ENCODE results near the gene STRN.
"Not testable (repeated sequence)": the region's sequence is repeated elsewhere in the genome, so short reads cannot be mapped to it uniquely, and the experiment has no call there.

STRN gene

GRCh38 chr2:36912695-36913094 lies 53.6 kb downstream of the STRN start:
- in situ Hi-C loops (cut with MboI; ENCODE audit: low sequenced_read_pairs): no loop called here

GRCh38 chr2:36911012-36911411 lies 55.3 kb downstream of the STRN start:
- in situ Hi-C loops (cut with MboI; ENCODE audit: low sequenced_read_pairs): no loop called here

- in situ Hi-C loops (cut with MboI; ENCODE audit: low sequenced_read_pairs): no loop called here
Observed at GRCh38 chr2:36906277-36906676, 60.1 kb downstream of the STRN start.

GRCh38 chr2:36904636-36905035 lies 61.7 kb downstream of the STRN start:
- in situ Hi-C loops (cut with MboI; ENCODE audit: low sequenced_read_pairs): no loop called here

- in situ Hi-C loops (cut with MboI; ENCODE audit: low sequenced_read_pairs): no loop called here
Observed at GRCh38 chr2:36902385-36903120, 63.8 kb downstream of the STRN start.

GRCh38 chr2:36892805-36893204 lies 73.5 kb downstream of the STRN start:
- in situ Hi-C loops (cut with MboI; ENCODE audit: low sequenced_read_pairs): no loop called here

GRCh38 chr2:36889795-36890194 lies 76.5 kb downstream of the STRN start:
- in situ Hi-C loops (cut with MboI; ENCODE audit: low sequenced_read_pairs): no loop called here

- in situ Hi-C loops (cut with MboI; ENCODE audit: low sequenced_read_pairs): not testable (repeated sequence)
Observed at GRCh38 chr2:36887095-36887494, 79.2 kb downstream of the STRN start.

GRCh38 chr2:36886664-36887063 lies 79.7 kb downstream of the STRN start:
- in situ Hi-C loops (cut with MboI; ENCODE audit: low sequenced_read_pairs): no loop called here

- in situ Hi-C loops (cut with MboI; ENCODE audit: low sequenced_read_pairs): no loop called here
Observed at GRCh38 chr2:36885605-36886004, 80.7 kb downstream of the STRN start.

GRCh38 chr2:36882532-36882931 lies 83.8 kb downstream of the STRN start:
- in situ Hi-C loops (cut with MboI; ENCODE audit: low sequenced_read_pairs): no loop called here

- in situ Hi-C loops (cut with MboI; ENCODE audit: low sequenced_read_pairs): no loop called here
Observed at GRCh38 chr2:36881816-36882215, 84.5 kb downstream of the STRN start.

GRCh38 chr2:36878429-36878828 lies 87.9 kb downstream of the STRN start:
- in situ Hi-C loops (cut with MboI; ENCODE audit: low sequenced_read_pairs): no loop called here

- in situ Hi-C loops (cut with MboI; ENCODE audit: low sequenced_read_pairs): no loop called here
Observed at GRCh38 chr2:36871068-36871707, 95.1 kb downstream of the STRN start.

- in situ Hi-C loops (cut with MboI; ENCODE audit: low sequenced_read_pairs): no loop called here
Observed at GRCh38 chr2:36869606-36870005, 96.7 kb downstream of the STRN start.

- in situ Hi-C loops (cut with MboI; ENCODE audit: low sequenced_read_pairs): no loop called here
Observed at GRCh38 chr2:36861896-36862295, 104.4 kb downstream of the STRN start.

- in situ Hi-C loops (cut with MboI; ENCODE audit: low sequenced_read_pairs): no loop called here
Observed at GRCh38 chr2:36859366-36859792, 107.0 kb downstream of the STRN start.

GRCh38 chr2:36858551-36859365 lies 107.6 kb downstream of the STRN start:
- in situ Hi-C loops (cut with MboI; ENCODE audit: low sequenced_read_pairs): no loop called here

GRCh38 chr2:36857713-36858112 lies 108.6 kb downstream of the STRN start:
- in situ Hi-C loops (cut with MboI; ENCODE audit: low sequenced_read_pairs): no loop called here

GRCh38 chr2:36855429-36855828 lies 110.9 kb downstream of the STRN start:
- in situ Hi-C loops (cut with MboI; ENCODE audit: low sequenced_read_pairs): no loop called here

- in situ Hi-C loops (cut with MboI; ENCODE audit: low sequenced_read_pairs): no loop called here
Observed at GRCh38 chr2:36854241-36854640, 112.1 kb downstream of the STRN start.

- in situ Hi-C loops (cut with MboI; ENCODE audit: low sequenced_read_pairs): no loop called here
Observed at GRCh38 chr2:36849265-36849664, 117.1 kb downstream of the STRN start.
